K562 (cell line): ENCODE measurements around the gene MRPL11. TPM values are rescaled to one million over a fixed set of nuclear protein-coding genes. Genes with fewer than 3 reads are reported as not detected.
A peak's percentile ranks its signal among the peaks of the same experiment; 100 is the strongest.

Experiments
- ATAC-seq: fragments of 200-7000 bp; cut with Tn5 transposase; 3 replicates; pipeline ENCODE4 v1.9.1; 2020; ENCODE audit warnings: moderate library complexity
- BruUV-seq: library from RNA; stranded (reverse); fragments of 400-500 nt; replicated peaks from 2 replicates; lab custom pipeline; 2021; lab: Mats Ljungman, UMichigan
- CTCF ChIA-PET: fragments of 300-600 bp; formaldehyde crosslinking; extraction: SDS; loops from one replicate; lab custom pipeline; 2021; ENCODE audit warnings: low intra/inter-chr PET ratio; lab: Yijun Ruan, JAX
- POLR2A ChIA-PET: fragments of 300-600, 350-650 bp; sonication (Branson Sonifier 250); formaldehyde crosslinking; extraction: SDS; loops from one replicate; lab custom pipeline; 2021; ENCODE audit warnings: antibody characterized with exemption, inconsistent platforms; lab: Yijun Ruan, JAX
- DNase-seq, 4 experiments: peaks; one replicate each; pipeline versions ENCODE4 v3.0.0 to v3.0.0-alpha.2; 2011 to 2018; ENCODE audit warnings: low spot score in 3 of 4, mixed read lengths in 3 of 4; ENCODE audit errors: extremely low read depth in 1 of 4
- FAIRE-seq: peaks from 2 replicates; lab custom pipeline; 2011; peaks lifted over from hg19 to GRCh38; lab: Jason Lieb, UNC
- H2AFZ ChIP-seq: 2 replicates; pipeline ENCODE4 v1.6.0; 2011; ENCODE audit warnings: low read depth, low read length, control low read depth, inconsistent platforms
- H3K27ac ChIP-seq: fragments of 200-600 bp; 3 replicates; pipeline ENCODE4 v1.8.0; 2011; ENCODE audit warnings: low read depth, mild to moderate bottlenecking, control low read depth, inconsistent platforms, low read length, moderate library complexity, mixed read lengths; ENCODE audit errors: extremely low read depth
- H3K27me3 ChIP-seq, 2 experiments: fragments of 300-600 bp in 1 of 2; 2 replicates in 1 of 2; 3 replicates in 1 of 2; pipeline versions ENCODE4 v1.6.0 to v1.8.0; 2011; ENCODE audit warnings: inconsistent platforms in 2 of 2, low read length in 2 of 2, mild to moderate bottlenecking in 1 of 2, mixed read lengths in 1 of 2, moderate library complexity in 1 of 2; ENCODE audit not compliant: control insufficient read depth in 2 of 2, insufficient read depth in 2 of 2
- H3K36me3 ChIP-seq: fragments of 300-600 bp; 3 replicates; pipeline ENCODE4 v1.8.0; 2011; ENCODE audit warnings: mild to moderate bottlenecking, low read length, inconsistent platforms; ENCODE audit not compliant: control insufficient read depth, insufficient read depth
- H3K4me1 ChIP-seq, 2 experiments: fragments of 200-600 bp in 1 of 2; replicated peaks in 1 of 2; 2 replicates in 1 of 2; 3 replicates in 1 of 2; pipeline versions ENCODE4 v1.5.1 to v1.8.0; 2011; ENCODE audit warnings: inconsistent platforms in 2 of 2, low read length in 2 of 2, mild to moderate bottlenecking in 1 of 2, mixed read lengths in 1 of 2, moderate library complexity in 1 of 2; ENCODE audit not compliant: control insufficient read depth in 2 of 2, insufficient read depth in 2 of 2
- H3K4me2 ChIP-seq: 2 replicates; pipeline ENCODE4 v1.6.1; 2011; ENCODE audit warnings: low read length, control low read depth, inconsistent platforms, mixed read lengths; ENCODE audit not compliant: insufficient read depth
- H3K4me3 ChIP-seq: fragments of 200-600 bp; sonication (generic), shearing (Covaris generic); 2 replicates; pipeline ENCODE4 v1.5.1; 2016; ENCODE audit warnings: control low read depth, inconsistent platforms
- H3K79me2 ChIP-seq: fragments of 200-600 bp; 3 replicates; pipeline ENCODE4 v1.8.0; 2011; ENCODE audit warnings: low read length, inconsistent platforms; ENCODE audit not compliant: control insufficient read depth, insufficient read depth
- H3K9ac ChIP-seq, 2 experiments: 2 replicates each; pipeline versions ENCODE4 v1.6.0 to v1.6.1; 2011; ENCODE audit warnings: low read depth in 2 of 2, low read length in 2 of 2, control low read depth in 1 of 2, inconsistent platforms in 1 of 2, mild to moderate bottlenecking in 1 of 2, mixed read lengths in 1 of 2; ENCODE audit not compliant: insufficient read depth in 1 of 2
- H3K9me1 ChIP-seq: one replicate; pipeline ENCODE4 v1.6.0; 2011; ENCODE audit warnings: inconsistent platforms, mild to moderate bottlenecking, low read length, moderate library complexity; ENCODE audit not compliant: control insufficient read depth, insufficient read depth
- H3K9me3 ChIP-seq: replicated peaks from 2 replicates; pipeline ENCODE4 v1.5.1; 2011; ENCODE audit warnings: low read depth, low read length, inconsistent platforms; ENCODE audit not compliant: control insufficient read depth, insufficient read depth
- H4K20me1 ChIP-seq: replicated peaks from 2 replicates; pipeline ENCODE4 v1.6.1; 2011; ENCODE audit warnings: low read length, inconsistent platforms, mixed read lengths; ENCODE audit not compliant: control insufficient read depth, insufficient read depth
- BRF1 ChIP-seq: IDR thresholded peaks from 3 replicates; pipeline ENCODE4 v1.6.1; 2011; ENCODE audit warnings: borderline replicate concordance, mild to moderate bottlenecking; ENCODE audit not compliant: insufficient read length; ENCODE audit errors: extremely low read depth
- CBFA2T3 ChIP-seq: fragments of 450-650 bp; IDR thresholded peaks from 2 replicates; pipeline ENCODE4 v1.6.1; 2017
- CBX2 ChIP-seq: fragments of 200-600 bp; sonication (generic); IDR thresholded peaks from one replicate; pipeline ENCODE4 v1.6.1; 2012; ENCODE audit warnings: mild to moderate bottlenecking, low read length, inconsistent platforms; ENCODE audit not compliant: insufficient read depth, poor library complexity, severe bottlenecking
- FOS ChIP-seq: IDR thresholded peaks from 3 replicates; pipeline ENCODE4 v1.6.1; 2011; ENCODE audit not compliant: insufficient read length; ENCODE audit errors: extremely low read depth
- GATA2 ChIP-seq: sonication (generic); formaldehyde crosslinking; IDR thresholded peaks from 2 replicates; pipeline ENCODE4 v1.4.0; 2020; ENCODE audit warnings: mild to moderate bottlenecking, missing genetic modification reagents
- GATAD2A ChIP-seq: fragments of 450-650 bp; IDR thresholded peaks from 2 replicates; pipeline ENCODE4 v1.6.1; 2017
- HBP1 ChIP-seq: fragments of 450-650 bp; formaldehyde crosslinking; IDR thresholded peaks from 2 replicates; pipeline ENCODE4 v1.4.0; 2022; ENCODE audit warnings: missing genetic modification characterization
- HDAC6 ChIP-seq: IDR thresholded peaks from 2 replicates; pipeline ENCODE4 v1.6.1; 2012; ENCODE audit warnings: low read depth, mild to moderate bottlenecking, control low read depth, inconsistent platforms, low read length, moderate library complexity
- KDM1A ChIP-seq, 2 experiments: fragments of 450-650 bp; IDR thresholded peaks; 2 replicates each; pipeline ENCODE4 v1.6.1; 2016; ENCODE audit warnings: mild to moderate bottlenecking in 2 of 2
- NONO ChIP-seq, 2 experiments: fragments of 200-400 bp in 1 of 2; fragments of 450-650 bp in 1 of 2; formaldehyde crosslinking in 1 of 2; IDR thresholded peaks; 2 replicates each; pipeline ENCODE4 v1.6.1; 2017; ENCODE audit warnings: low read depth in 2 of 2, mild to moderate bottlenecking in 2 of 2, moderate library complexity in 2 of 2, low read length in 1 of 2
- NUFIP1 ChIP-seq: fragments of 450-650 bp; IDR thresholded peaks from 2 replicates; pipeline ENCODE4 v1.6.1; 2018; ENCODE audit not compliant: partially characterized antibody
- RAD51 ChIP-seq: fragments of 450-650 bp; IDR thresholded peaks from 2 replicates; pipeline ENCODE4 v1.7.1; 2016; ENCODE audit warnings: low read depth, mild to moderate bottlenecking, borderline replicate concordance
- RUNX1 ChIP-seq: sonication (generic); IDR thresholded peaks from 2 replicates; pipeline ENCODE4 v1.6.1; 2016; ENCODE audit warnings: antibody characterized with exemption, low read depth
- SIN3B ChIP-seq: fragments of 450-650 bp; IDR thresholded peaks from 2 replicates; pipeline ENCODE4 v1.6.1; 2017; ENCODE audit warnings: low read depth, mild to moderate bottlenecking, moderate library complexity
- SIRT6 ChIP-seq: IDR thresholded peaks from one replicate; pipeline ENCODE4 v1.6.1; 2012; ENCODE audit warnings: low read depth, mild to moderate bottlenecking, control low read depth, inconsistent platforms, low read length, moderate library complexity
- SRF ChIP-seq, 2 experiments: fragments of 250-450, 450-650 bp in 1 of 2; sonication (Bioruptor Pico) in 1 of 2; sonication (generic) in 1 of 2; formaldehyde crosslinking; IDR thresholded peaks; 2 replicates each; pipeline versions ENCODE4 v1.5.0 to v1.5.1; 2020 to 2022; ENCODE audit warnings: mild to moderate bottlenecking in 1 of 2, missing genetic modification reagents in 1 of 2
- TAL1 ChIP-seq: fragments of 450-650 bp; IDR thresholded peaks from 2 replicates; pipeline ENCODE4 v1.6.1; 2016; ENCODE audit warnings: mild to moderate bottlenecking
- ZNF143 ChIP-seq: sonication (generic); formaldehyde crosslinking; IDR thresholded peaks from 2 replicates; pipeline ENCODE4 v1.9.0; 2022; ENCODE audit warnings: mild to moderate bottlenecking, missing genetic modification reagents
- ZNF57 ChIP-seq: fragments of 450-650 bp; formaldehyde crosslinking; IDR thresholded peaks from 2 replicates; pipeline ENCODE4 v1.4.0; 2020; ENCODE audit warnings: mild to moderate bottlenecking, moderate library complexity
- WGBS: fragments of 100-300 bp; shearing (Covaris generic); methylation state at CpG from one replicate; pipeline ENCODE4 v1.1.6; 2016; ENCODE audit warnings: low coverage, mixed read lengths; ENCODE audit not compliant: insufficient coverage; ENCODE audit errors: missing lambda C conversion rate; 5-methylcytosine and 5-hydroxymethylcytosine counted together
- in situ Hi-C: fragments of 300-500 bp; cut with MboI; formaldehyde crosslinking; loops from 4 replicates; pipeline ENCODE4 v1.15.0; 2018; ENCODE audit warnings: inconsistent platforms, mixed read lengths
- intact Hi-C: fragments of 100-400 bp; cut with micrococcal nuclease; formaldehyde crosslinking; loops from 2 replicates; pipeline ENCODE4 v1.14.2; 2022
- polyA plus RNA-seq, 8 experiments: library from polyadenylated mRNA; depleted of rRNA in 4 of 8; stranded (reverse) in 5 of 8; unstranded in 3 of 8; fragments of >200 nt; fragmentation: Nextera tagmentation in 2 of 8; fragmentation: Illumina TruSeq in 1 of 8; extraction: Ambion mirVana in 2 of 8; extraction: Trizol in 1 of 8; gene quantifications; 2 replicates each; pipeline versions ENCODE4 v1.2.1 to v1.2.3, GENCODE V29; 2011 to 2014; ENCODE audit warnings: inconsistent platforms in 1 of 8, missing spikeins in 1 of 8
- total RNA-seq, 7 experiments: library from RNA; depleted of rRNA in 6 of 7; stranded (reverse); fragments of >200 nt in 6 of 7; fragmentation: Illumina TruSeq in 2 of 7; extraction: Trizol in 2 of 7; gene quantifications; 2 replicates each; pipeline versions ENCODE4 v1.2.1 to v1.2.3, GENCODE V29; 2011 to 2021; ENCODE audit warnings: low replicate concordance in 1 of 7
- TF ChIP-seq, protein P1 (sequence below): fragments of 250-450 bp; sonication (Bioruptor Pico); IDR thresholded peaks from 2 replicates; pipeline ENCODE4 v1.5.0; 2022; ENCODE audit warnings: mild to moderate bottlenecking

Gene MRPL11
- total and polyA plus RNA-seq, 9 of the 15 experiments (the other 6 are each of a cell fraction or from before 2014, with no cell fraction given): 33.0 to 173 (median 91.9) TPM

DNA sequence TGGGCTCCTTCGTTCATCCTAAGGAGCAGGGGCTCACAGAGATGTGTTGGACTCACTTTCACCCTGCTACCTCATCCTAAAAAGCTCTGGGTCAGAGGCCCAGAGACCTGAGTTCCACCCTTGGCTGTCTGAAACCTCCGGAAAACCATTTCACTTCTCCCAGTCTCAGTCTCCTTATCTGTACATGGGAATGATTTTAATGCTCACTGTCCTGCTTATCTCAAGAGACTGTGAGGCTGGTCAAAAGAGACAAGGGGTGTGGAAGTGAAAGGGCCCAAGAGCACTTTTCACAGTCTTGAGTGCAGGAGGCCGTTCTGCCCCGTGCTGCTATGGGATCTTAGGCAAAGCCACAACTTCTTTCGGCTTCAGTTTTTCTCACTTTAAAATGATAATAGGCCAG lies 31.0 kb downstream of the MRPL11 start:
- no peaks in the 10 kb centered on the region for H3K9me3 ChIP-seq
- H3K9ac ChIP-seq: no peak overlapping the region; a peak in 1 of 4 replicates
- H3K9me1 ChIP-seq: no peaks in the 10 kb centered on the region
- H3K4me2 ChIP-seq: peak overlapping the region; percentile 24; the same call in 1 of the 2 replicates
- in situ Hi-C loops (loop anchor here (5.0 kb wide), 2 partner anchors 275 to 425 kb away; no protein-coding TSS in a partner anchor), intact Hi-C loops (loop anchor here (1.0 kb wide), 4 partner anchors 23 to 427 kb away; no protein-coding TSS in a partner anchor)
- H3K4me1 ChIP-seq: peaks cover 7 to 9% of the 10 kb centered on the region in 2 experiments; a peak in 2 of 5 replicates
- DNase-seq: peak; percentile 23 to 61 (median 44)
- WGBS: 0% methylated on average over 5 of the region's 5 CpGs
- peak; percentile 48; the same call in 1 of the 3 replicates for ATAC-seq
- H3K36me3 ChIP-seq: no peaks in the 10 kb centered on the region
- peaks cover 57 to 70% of the 10 kb centered on the region in 2 experiments for H3K27me3 ChIP-seq
- peaks cover 14% of the 10 kb centered on the region for H4K20me1 ChIP-seq
- H3K4me3 ChIP-seq: no peak overlapping the region
- no peak overlapping the region for H2AFZ ChIP-seq
- no peaks in the 10 kb centered on the region for H3K79me2 ChIP-seq
- BruUV-seq: no TSS peak
- FAIRE-seq: peak; percentile 82
- ChIA-PET POLR2A (interaction anchor here (0.6 to 1.0 kb wide), 4 partner anchors 161 to 477 kb away, joined by 3 read pairs; partner anchors contain the start of gene CTSF), CTCF (interaction anchor here (0.7 to 4.6 kb wide), 15 partner anchors 14 to 427 kb away, joined by 3 to 139 read pairs (median 6); partner anchors contain the start of genes DPP3, MRPL11 and RBM4B)
- H3K27ac ChIP-seq: no peak overlapping the region
- TF ChIP-seq GATAD2A: no peak
- TF ChIP-seq HDAC6: no peak
- TF ChIP-seq KDM1A (IDR thresholded peaks at IDR 0.05): peak; percentile 55 to 63; a peak in 2 of 4 replicates
- no peak for TF ChIP-seq BRF1
- TF ChIP-seq SRF (CRISPR knock-in tag; IDR thresholded peaks at IDR 0.05): no peak
- TF ChIP-seq CBX2: no peak
- no peak for TF ChIP-seq HBP1 (CRISPR knock-in tag)
- peak; percentile 42; the same call in 1 of the 2 replicates for TF ChIP-seq TAL1
- no peak for TF ChIP-seq ZNF57
- no peak for TF ChIP-seq GATA2 (CRISPR knock-in tag)
- TF ChIP-seq, protein P1, sequence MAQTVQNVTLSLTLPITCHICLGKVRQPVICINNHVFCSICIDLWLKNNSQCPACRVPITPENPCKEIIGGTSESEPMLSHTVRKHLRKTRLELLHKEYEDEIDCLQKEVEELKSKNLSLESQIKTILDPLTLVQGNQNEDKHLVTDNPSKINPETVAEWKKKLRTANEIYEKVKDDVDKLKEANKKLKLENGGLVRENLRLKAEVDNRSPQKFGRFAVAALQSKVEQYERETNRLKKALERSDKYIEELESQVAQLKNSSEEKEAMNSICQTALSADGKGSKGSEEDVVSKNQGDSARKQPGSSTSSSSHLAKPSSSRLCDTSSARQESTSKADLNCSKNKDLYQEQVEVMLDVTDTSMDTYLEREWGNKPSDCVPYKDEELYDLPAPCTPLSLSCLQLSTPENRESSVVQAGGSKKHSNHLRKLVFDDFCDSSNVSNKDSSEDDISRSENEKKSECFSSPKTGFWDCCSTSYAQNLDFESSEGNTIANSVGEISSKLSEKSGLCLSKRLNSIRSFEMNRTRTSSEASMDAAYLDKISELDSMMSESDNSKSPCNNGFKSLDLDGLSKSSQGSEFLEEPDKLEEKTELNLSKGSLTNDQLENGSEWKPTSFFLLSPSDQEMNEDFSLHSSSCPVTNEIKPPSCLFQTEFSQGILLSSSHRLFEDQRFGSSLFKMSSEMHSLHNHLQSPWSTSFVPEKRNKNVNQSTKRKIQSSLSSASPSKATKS (CRISPR knock-in tag): no peak
- no peak for TF ChIP-seq SIN3B
- TF ChIP-seq CBFA2T3: peak; percentile 73
- no peak for TF ChIP-seq RAD51
- TF ChIP-seq ZNF143: no peak
- TF ChIP-seq FOS: no peak
- no peak for TF ChIP-seq NONO (IDR thresholded peaks at IDR 0.05; ENCODE audit: low read depth in 2 of 2, low read length in 1 of 2)
- TF ChIP-seq NUFIP1: no peak
- TF ChIP-seq SIRT6: no peak
- TF ChIP-seq RUNX1: no peak
